OCI-LY1 (cell line): ENCODE results near the gene HCAR3.
A peak's percentile ranks its signal among the peaks of the same experiment; 100 is the strongest.
"Not testable (repeated sequence)": the region's sequence is repeated elsewhere in the genome, so short reads cannot be mapped to it uniquely, and the experiment has no call there.

Source experiments
- H2AFZ ChIP-seq: fragments of 200-600 bp; sonication (generic), shearing (Covaris generic); 2 replicates; pipeline ENCODE4 v1.6.0; 2014; ENCODE audit warnings: antibody characterized with exemption, mild to moderate bottlenecking, low read length
- H3F3A ChIP-seq: fragments of 200-600 bp; sonication (generic), shearing (Covaris generic); 2 replicates; pipeline ENCODE4 v1.6.0; 2014; ENCODE audit warnings: mild to moderate bottlenecking, antibody characterized with exemption, low read length, moderate library complexity; ENCODE audit not compliant: insufficient read depth
- H3K27ac ChIP-seq: fragments of 200-600 bp; sonication (generic); 2 replicates; pipeline ENCODE4 v1.5.1; 2014; ENCODE audit warnings: low read length, mixed run types, mild to moderate bottlenecking, low read depth; ENCODE audit not compliant: poor library complexity, severe bottlenecking
- H3K27me3 ChIP-seq: fragments of 200-600 bp; sonication (generic); 2 replicates; pipeline ENCODE4 v1.6.0; 2014; ENCODE audit warnings: antibody characterized with exemption, mild to moderate bottlenecking, low read length, moderate library complexity; ENCODE audit not compliant: insufficient read depth
- H3K36me3 ChIP-seq: fragments of 200-600 bp; sonication (generic); 2 replicates; pipeline ENCODE4 v1.6.1; 2014; ENCODE audit warnings: mild to moderate bottlenecking, antibody characterized with exemption, low read length, moderate library complexity, mixed read lengths; ENCODE audit not compliant: insufficient read depth
- H3K4me1 ChIP-seq: fragments of 200-600 bp; sonication (generic); 2 replicates; pipeline ENCODE4 v1.5.1; 2014; ENCODE audit warnings: mild to moderate bottlenecking, low read length, moderate library complexity; ENCODE audit not compliant: insufficient read depth, severe bottlenecking
- H3K4me2 ChIP-seq: fragments of 200-600 bp; sonication (generic), shearing (Covaris generic); 2 replicates; pipeline ENCODE4 v1.6.1; 2014; ENCODE audit warnings: low read length
- H3K4me3 ChIP-seq: fragments of 200-600 bp; sonication (generic); 2 replicates; pipeline ENCODE4 v1.5.1; 2014; ENCODE audit warnings: low read length, low read depth, mild to moderate bottlenecking, mixed read lengths; ENCODE audit not compliant: poor library complexity, severe bottlenecking
- H3K79me2 ChIP-seq: fragments of 200-600 bp; shearing (Covaris generic); 2 replicates; pipeline ENCODE4 v1.6.1; 2016; ENCODE audit warnings: mixed run types, low read length, mixed read lengths; ENCODE audit not compliant: insufficient read depth
- H3K9ac ChIP-seq: fragments of 200-600 bp; sonication (generic), shearing (Covaris generic); 2 replicates; pipeline ENCODE4 v1.6.1; 2014; ENCODE audit warnings: mild to moderate bottlenecking, low read length, mixed read lengths
- H3K9me2 ChIP-seq: fragments of 200-600 bp; sonication (generic), shearing (Covaris generic); 2 replicates; pipeline ENCODE4 v1.6.1; 2014; ENCODE audit warnings: low read depth, mild to moderate bottlenecking, low read length, mixed read lengths
- H3K9me3 ChIP-seq: fragments of 200-600 bp; shearing (Covaris generic); 2 replicates; pipeline ENCODE4 v1.6.1; 2014; ENCODE audit warnings: low read length, mixed read lengths
- H4K20me1 ChIP-seq: fragments of 200-600 bp; sonication (generic), shearing (Covaris generic); 2 replicates; pipeline ENCODE4 v1.6.0; 2016; ENCODE audit warnings: mild to moderate bottlenecking, low read length; ENCODE audit not compliant: insufficient read depth
- EZH2 ChIP-seq: fragments of 200-600 bp; sonication (generic), shearing (Covaris generic); IDR thresholded peaks from 2 replicates; pipeline ENCODE4 v1.8.0; 2017; ENCODE audit warnings: borderline replicate concordance, mixed run types, mild to moderate bottlenecking, antibody characterized with exemption, low read length, moderate library complexity, mixed read lengths
- TF ChIP-seq, protein P1 (sequence below): fragments of 200-600 bp; sonication (generic), shearing (Covaris generic); IDR thresholded peaks from 2 replicates; pipeline ENCODE4 v1.5.1; 2017; ENCODE audit warnings: mild to moderate bottlenecking, antibody characterized with exemption, low read length, moderate library complexity, mixed read lengths

The HCAR3 gene

DNA sequence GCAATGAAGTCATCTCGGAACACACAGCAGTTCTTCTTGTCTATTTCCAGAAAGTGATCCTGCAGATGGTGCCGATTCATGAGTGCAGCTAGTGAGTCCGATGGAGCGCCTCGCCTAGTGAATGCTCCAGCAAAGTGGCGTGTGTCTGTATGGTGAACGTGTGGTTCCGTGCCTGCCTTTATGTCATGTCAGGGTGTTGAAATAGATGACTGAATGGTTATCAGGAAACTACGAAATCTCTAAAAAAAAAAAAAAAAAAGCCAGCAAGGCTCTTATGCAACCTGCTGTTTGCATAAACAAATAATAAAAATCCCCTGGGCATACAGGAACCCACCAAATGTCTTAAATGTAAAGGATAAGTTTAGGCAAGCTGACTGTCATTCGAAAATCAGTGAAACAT lies at the start of gene HCAR3:
TSS of gene HCAR3 (minus strand) at position 154 of the 400 bp plus-strand sequence. CDS start at position 80, 74 bp downstream.
- not testable (repeated sequence) for H3F3A ChIP-seq, H3K9me2 ChIP-seq, H3K27ac ChIP-seq, H3K4me1 ChIP-seq, H3K4me3 ChIP-seq, H3K27me3 ChIP-seq, H2AFZ ChIP-seq, H3K79me2 ChIP-seq, H3K9ac ChIP-seq, H3K4me2 ChIP-seq, H4K20me1 ChIP-seq, H3K36me3 ChIP-seq, H3K9me3 ChIP-seq

DNA sequence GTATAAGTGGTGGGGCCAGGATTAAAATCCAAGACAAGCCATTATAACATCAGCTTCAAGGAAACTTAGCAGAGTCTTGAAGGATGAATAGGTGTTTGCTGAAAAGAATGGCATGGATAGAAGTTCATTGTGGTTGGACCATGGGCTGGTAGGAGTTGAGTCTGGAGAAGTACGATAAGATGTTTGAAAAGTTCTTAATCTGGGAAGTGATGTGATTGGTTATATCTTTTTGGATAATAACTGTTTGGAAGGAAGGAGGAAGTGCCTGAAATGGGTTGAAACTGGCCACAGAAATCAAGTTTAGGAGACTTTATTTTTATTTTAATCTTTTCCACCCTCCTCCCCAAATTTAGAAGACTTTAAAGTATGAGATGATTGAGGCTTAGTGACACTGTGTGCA lies 41.0 kb upstream of the HCAR3 start:
- Histone ChIP-seq H3K4me3 (no peak overlapping the region), H3K79me2 (peaks cover 20% of the 10 kb centered on the region), H3K4me1 (peaks cover 15% of the 10 kb centered on the region), H3F3A (no peaks in the 10 kb centered on the region), H3K9me2 (no peaks in the 10 kb centered on the region), H4K20me1 (no peaks in the 10 kb centered on the region), H3K36me3 (peaks cover 85% of the 10 kb centered on the region), H2AFZ (no peak overlapping the region), H3K4me2 (no peak overlapping the region), H3K27me3 (no peaks in the 10 kb centered on the region), H3K9ac (no peak overlapping the region), H3K27ac (no peak overlapping the region), H3K9me3 (no peaks in the 10 kb centered on the region)
- no peak for TF ChIP-seq EZH2
- TF ChIP-seq, protein P1, sequence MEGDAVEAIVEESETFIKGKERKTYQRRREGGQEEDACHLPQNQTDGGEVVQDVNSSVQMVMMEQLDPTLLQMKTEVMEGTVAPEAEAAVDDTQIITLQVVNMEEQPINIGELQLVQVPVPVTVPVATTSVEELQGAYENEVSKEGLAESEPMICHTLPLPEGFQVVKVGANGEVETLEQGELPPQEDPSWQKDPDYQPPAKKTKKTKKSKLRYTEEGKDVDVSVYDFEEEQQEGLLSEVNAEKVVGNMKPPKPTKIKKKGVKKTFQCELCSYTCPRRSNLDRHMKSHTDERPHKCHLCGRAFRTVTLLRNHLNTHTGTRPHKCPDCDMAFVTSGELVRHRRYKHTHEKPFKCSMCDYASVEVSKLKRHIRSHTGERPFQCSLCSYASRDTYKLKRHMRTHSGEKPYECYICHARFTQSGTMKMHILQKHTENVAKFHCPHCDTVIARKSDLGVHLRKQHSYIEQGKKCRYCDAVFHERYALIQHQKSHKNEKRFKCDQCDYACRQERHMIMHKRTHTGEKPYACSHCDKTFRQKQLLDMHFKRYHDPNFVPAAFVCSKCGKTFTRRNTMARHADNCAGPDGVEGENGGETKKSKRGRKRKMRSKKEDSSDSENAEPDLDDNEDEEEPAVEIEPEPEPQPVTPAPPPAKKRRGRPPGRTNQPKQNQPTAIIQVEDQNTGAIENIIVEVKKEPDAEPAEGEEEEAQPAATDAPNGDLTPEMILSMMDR = no peak

DNA sequence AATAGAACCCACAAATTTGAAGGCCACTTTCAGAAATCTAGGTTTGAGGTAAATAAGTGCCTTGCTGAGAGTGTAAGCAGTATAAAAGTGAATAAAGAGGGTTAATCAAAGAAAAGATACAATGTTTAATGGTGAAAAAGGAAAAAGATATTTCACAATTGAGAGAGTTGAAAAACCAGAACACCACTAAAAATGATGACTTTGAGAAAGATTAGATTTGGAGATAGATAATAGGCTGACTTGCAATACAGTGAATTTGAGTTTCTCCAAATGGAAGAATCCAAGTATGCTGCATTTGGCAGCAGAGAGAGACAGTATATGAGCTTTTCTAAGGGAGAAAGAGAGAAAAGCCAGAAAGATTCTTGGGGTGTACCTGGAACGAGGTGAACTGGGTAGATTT lies 38.2 kb upstream of the HCAR3 start:
- Histone ChIP-seq H4K20me1 (no peaks in the 10 kb centered on the region), H3F3A (no peaks in the 10 kb centered on the region), H3K4me1 (peaks cover 30% of the 10 kb centered on the region), H3K9me3 (no peaks in the 10 kb centered on the region), H2AFZ (no peak overlapping the region), H3K9me2 (no peaks in the 10 kb centered on the region), H3K79me2 (peaks cover 18% of the 10 kb centered on the region), H3K9ac (no peak overlapping the region), H3K4me2 (no peak overlapping the region), H3K4me3 (no peak overlapping the region), H3K36me3 (peaks cover 59% of the 10 kb centered on the region), H3K27me3 (no peaks in the 10 kb centered on the region), H3K27ac (no peak overlapping the region)
- TF ChIP-seq, protein P1 = no peak
- no peak for TF ChIP-seq EZH2

DNA sequence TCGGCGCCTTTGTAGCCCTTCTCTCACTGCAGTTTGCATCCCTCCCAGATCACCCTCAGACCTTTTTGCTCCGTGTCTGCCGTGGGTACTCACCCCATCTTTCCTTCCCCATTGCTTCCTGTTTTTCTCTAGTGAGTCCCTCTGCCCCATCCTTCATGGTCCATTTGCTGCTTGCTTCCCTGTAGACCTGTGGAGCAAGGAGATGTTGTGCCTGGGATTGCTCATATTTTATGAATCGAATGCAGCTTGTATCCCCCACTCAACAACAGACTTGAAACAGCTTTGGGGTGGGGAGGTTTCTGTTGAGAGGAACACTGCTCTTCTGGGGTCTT lies 36.7 kb upstream of the HCAR3 start:
- Histone ChIP-seq H3K4me2 (peak overlapping the region; percentile 91), H3F3A (no peaks in the 10 kb centered on the region), H3K27ac (peak overlapping the region; percentile 6), H3K79me2 (peaks cover 16% of the 10 kb centered on the region), H3K36me3 (peaks cover 45% of the 10 kb centered on the region), H3K9ac (peak overlapping the region; percentile 93), H3K4me3 (peak overlapping the region; percentile 89), H2AFZ (no peak overlapping the region), H3K9me3 (no peaks in the 10 kb centered on the region), H3K4me1 (peaks cover 30% of the 10 kb centered on the region), H3K9me2 (no peaks in the 10 kb centered on the region), H4K20me1 (no peaks in the 10 kb centered on the region), H3K27me3 (no peaks in the 10 kb centered on the region)
- TF ChIP-seq, protein P1 = no peak
- no peak for TF ChIP-seq EZH2
